CD4-positive, alpha-beta T cell treated with Interleukin-6 for 4 hours (primary cell): Measurements from ENCODE around the gene DPP9.

Experiments used
- DNase-seq: peaks from one replicate; pipeline ENCODE4 v3.0.0-alpha.2; 2020; ENCODE audit warnings: mixed read lengths

DPP9 gene

GRCh38 chr19:4654437-4655361, 68.9 kb downstream of the DPP9 start:
- no peak for DNase-seq

DNA sequence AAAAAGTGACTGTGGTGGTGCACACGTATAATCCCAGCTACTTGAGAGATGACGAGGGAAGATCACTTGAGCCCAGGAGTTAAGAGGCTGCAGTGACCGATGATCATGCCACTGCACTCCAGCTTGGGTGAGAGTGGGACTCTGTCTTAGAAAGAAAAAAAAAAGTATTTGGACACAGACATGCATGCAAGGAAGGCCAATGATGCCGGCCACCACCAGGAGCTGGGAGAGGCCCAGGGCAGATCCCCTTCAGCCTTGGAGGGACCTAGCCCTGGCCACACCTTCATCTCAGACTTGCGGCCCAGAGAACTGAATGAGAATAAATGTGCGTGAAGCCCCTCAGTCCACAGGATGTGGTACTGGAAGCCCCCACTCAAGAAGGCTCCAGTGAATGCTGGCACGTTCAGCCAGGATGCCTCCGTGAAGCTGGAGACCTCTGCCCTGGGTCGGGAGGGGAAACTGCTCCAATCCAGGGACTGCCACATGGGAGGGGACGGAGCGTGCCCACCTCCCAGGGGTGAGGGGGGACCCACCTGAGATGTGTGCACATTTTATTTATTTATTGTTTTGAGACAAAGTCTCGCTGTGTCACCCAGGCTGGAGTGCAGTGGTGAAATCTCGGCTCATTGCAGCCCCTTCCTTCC, 69.7 kb downstream of the DPP9 start:
- no peak for DNase-seq

- DNase-seq: no peak
Observed at GRCh38 chr19:4652075-4652474, 71.6 kb downstream of the DPP9 start.

DNA sequence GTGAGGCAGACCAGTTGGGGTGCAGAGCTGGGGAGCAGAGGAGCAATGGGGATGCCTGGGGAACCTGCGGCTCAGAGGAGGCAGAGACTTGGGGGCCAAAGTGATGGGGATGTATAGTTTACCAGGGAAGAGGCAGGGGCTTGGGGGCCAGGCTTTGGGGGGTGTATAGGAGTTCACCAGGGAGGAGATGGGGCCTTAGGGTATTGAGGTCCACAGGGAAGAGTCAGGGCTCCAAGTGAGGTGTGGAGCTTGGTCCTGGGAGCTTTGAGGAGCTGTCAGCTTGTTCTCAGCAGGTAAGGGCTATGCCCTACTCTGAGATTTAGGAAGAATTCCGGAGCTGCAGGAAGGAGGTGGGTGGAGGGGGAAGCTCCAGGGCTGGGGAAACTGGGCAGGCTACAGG, 73.5 kb downstream of the DPP9 start:
- no peak for DNase-seq

- no peak for DNase-seq
Observed at GRCh38 chr19:4649392-4650047, 74.1 kb downstream of the DPP9 start.

DNA sequence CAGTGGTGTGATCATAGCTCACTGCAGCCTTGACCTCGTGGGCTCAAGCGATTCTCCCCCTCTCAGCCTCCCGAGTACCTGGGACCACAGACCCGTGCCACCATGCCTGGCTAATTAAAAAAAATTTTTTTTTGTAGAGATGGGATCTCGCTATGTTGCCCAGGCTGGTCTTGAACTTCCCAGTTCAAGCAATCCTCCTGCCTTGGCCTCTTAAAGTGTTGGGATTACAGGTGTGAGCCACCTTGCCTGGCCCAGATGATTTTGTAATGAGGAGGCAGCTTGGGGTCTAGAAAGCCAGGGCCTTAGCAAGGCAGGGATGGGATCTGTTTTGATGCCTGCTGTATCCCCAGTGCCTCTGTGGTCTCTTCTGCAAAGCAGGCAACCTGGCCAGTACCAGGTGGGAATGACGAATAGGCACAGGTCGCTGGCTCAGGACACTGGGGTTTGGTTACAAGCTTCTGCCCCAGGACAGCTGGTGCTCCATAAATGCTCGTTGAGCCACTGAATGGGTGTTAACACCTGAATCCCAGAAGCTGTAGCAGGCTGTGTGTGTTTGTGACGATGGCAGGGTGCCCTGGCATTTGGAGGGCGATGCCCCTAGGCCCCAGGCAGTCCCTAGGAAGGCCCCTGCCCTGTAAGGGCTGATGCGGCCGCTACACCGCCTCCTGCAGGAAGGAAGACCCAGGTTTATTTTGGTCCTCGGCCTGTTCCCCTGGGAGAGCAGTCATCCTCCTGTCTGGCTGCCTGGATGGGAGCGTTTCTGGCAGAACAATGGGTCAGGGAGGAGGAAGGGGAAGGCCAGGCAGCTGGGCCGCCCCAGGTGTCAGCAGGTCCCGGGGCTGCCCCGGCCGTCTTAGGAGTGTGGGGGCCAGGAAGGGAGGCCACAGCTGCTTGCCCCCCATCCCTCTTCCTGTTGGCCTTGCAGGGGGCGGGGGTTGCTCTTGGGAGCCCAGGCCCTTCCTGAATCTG, 75.7 kb downstream of the DPP9 start:
- no peak for DNase-seq

- DNase-seq: no peak
Observed at GRCh38 chr19:4645718-4646117, 77.9 kb downstream of the DPP9 start.

DNA sequence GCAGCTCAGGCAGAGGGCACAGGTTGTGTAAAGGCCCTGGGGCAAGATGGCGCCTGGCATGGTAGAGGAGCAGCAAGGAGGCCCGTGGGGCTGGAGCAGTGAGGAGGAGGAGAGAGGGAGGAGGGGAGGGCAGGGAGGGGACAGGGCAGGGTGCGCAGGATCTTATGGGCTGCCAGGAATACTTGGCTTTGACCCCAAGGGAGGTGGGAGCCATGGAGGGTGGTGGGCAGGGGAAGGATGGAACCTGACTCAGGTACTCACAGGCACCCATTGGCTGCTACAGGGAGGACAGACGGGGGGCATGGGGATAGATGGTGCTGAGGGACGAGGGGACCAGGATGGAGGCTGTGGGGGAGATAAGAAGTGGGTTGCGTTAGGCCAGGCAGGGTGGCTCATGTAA, 81.0 kb downstream of the DPP9 start:
- no peak for DNase-seq

GRCh38 chr19:4641132-4641531, 82.5 kb downstream of the DPP9 start:
- DNase-seq: no peak

GRCh38 chr19:4640247-4641000, 83.2 kb downstream of the DPP9 start:
- no peak for DNase-seq

GRCh38 chr19:4639531-4640246, 84.0 kb downstream of the DPP9 start:
- DNase-seq: peak; percentile 10

- DNase-seq: peak; percentile 100
Observed at GRCh38 chr19:4638828-4639530, 84.7 kb downstream of the DPP9 start, which contains the start of gene TNFAIP8L1. TNFAIP8L1 (plus strand) TSS chr19:4639516; CDS start chr19:4651870, 12,354 bp downstream.

GRCh38 chr19:4638317-4638716, 85.3 kb downstream of the DPP9 start:
- no peak for DNase-seq

GRCh38 chr19:4636761-4637160, 86.9 kb downstream of the DPP9 start:
- no peak for DNase-seq

DNA sequence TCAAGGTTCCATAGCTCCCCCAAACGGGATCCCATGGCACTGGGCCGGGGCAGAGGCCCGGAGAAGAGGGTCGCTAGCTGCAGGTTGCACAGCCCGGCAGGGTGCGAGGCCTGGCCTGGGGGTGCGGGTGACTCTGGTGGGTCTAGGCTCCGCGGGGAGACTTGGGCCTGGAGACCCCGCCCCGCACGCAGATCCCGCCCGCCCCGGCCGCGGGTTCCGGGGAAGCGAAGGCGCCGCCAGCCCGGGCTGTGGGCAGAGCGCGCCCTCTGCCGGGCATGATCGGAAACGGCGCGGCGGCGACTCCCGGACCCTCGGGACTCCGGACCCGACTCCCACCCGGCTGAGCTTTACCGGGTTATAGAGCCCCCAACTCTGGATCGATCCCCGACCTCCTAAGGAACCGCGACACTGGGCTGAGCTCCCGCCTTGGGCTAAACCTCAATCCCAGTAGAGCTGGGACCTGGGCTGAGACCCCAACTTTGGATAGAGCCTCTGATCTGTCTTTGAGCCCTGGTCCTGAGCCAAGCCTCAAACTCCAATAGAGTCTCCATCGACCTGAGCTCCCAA, 87.4 kb downstream of the DPP9 start:
- peak; percentile 84 for DNase-seq

DNA sequence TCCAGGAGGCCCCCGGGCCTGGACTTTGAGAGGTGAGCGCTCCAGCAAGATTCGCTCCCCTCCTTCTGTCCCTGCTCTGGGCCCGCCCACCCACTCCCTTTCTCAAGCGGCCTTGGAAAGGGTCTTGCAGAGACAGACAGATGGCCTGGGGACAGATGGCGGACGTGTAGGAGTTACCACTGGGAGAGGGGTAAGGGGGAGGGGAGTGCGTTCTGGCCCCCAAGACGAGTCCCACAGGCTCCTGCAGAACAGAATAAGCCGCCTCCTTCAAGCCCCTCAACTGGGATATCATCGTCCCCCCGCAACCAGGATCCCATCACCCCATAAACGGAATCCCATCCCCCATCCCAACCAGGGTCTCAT, 87.9 kb downstream of the DPP9 start:
- no peak for DNase-seq

- peak; percentile 62 for DNase-seq
Observed at GRCh38 chr19:4633140-4633967, 90.3 kb downstream of the DPP9 start.
